ENCODE measurements around the gene COTL1. TPM values are rescaled to one million over a fixed set of nuclear protein-coding genes. Genes with fewer than 3 reads are reported as not detected.

The COTL1 gene
- 264 TPM for polyA plus RNA-seq (2013, experiment 1 of 2)
- 251 TPM for polyA plus RNA-seq (2013, experiment 2 of 2)

- H3K27ac ChIP-seq (ENCODE audit: low read length, poor library complexity, severe bottlenecking) = peak within 1 kb of the TSS; percentile 97
- H3K23ac ChIP-seq (ENCODE audit: low read length in 2 of 2) = peak within 1 kb of the TSS; percentile 90
- H3K9ac ChIP-seq (ENCODE audit: low read length) = peak within 1 kb of the TSS; percentile 83
- WGBS = 1% methylated on average over 40 of the region's 76 CpGs
- peak within 1 kb of the TSS; percentile 76 to 86 for H3K4ac ChIP-seq (ENCODE audit: low read depth in 1 of 2, low read length in 2 of 2)
- peak within 1 kb of the TSS; percentile 24 for H2AK5ac ChIP-seq (ENCODE audit: low read length, severe bottlenecking)
- H2AFZ ChIP-seq (ENCODE audit: low read depth, low read length) = no peak within 1 kb of the TSS
- peak within 1 kb of the TSS; percentile 94 for H3K4me2 ChIP-seq (ENCODE audit: low read length, poor library complexity, severe bottlenecking)
- peak within 1 kb of the TSS; percentile 92 for H2BK5ac ChIP-seq (ENCODE audit: low read depth, low read length, poor library complexity, severe bottlenecking)
- peak; percentile 98 for DNase-seq
- H2BK120ac ChIP-seq (ENCODE audit: low read depth, low read length) = peak within 1 kb of the TSS; percentile 87
- H3K4me1 ChIP-seq (ENCODE audit: control insufficient read depth, insufficient read depth, low read depth, low read length) = peaks cover 32% of the 10 kb centered on the region
- H3K79me1 ChIP-seq (replicated peaks; ENCODE audit: low read length, poor library complexity, severe bottlenecking) = peaks cover 5% of the 10 kb centered on the region
- peak within 1 kb of the TSS; percentile 84 for H4K91ac ChIP-seq (ENCODE audit: low read length)
- H2BK15ac ChIP-seq (ENCODE audit: low read depth, poor library complexity, severe bottlenecking) = peak within 1 kb of the TSS; percentile 13
- peak within 1 kb of the TSS in 1 of 2 experiments; percentile 81 for H3K14ac ChIP-seq (ENCODE audit: low read length in 2 of 2)
- H3K9me3 ChIP-seq (ENCODE audit: control insufficient read depth, low read length) = no peaks in the 10 kb centered on the region
- peak within 1 kb of the TSS; percentile 83 to 89 for H3K4me3 ChIP-seq (ENCODE audit: insufficient read depth in 1 of 2, low read depth in 1 of 2, low read length in 2 of 2)
- no peaks in the 10 kb centered on the region for H3K27me3 ChIP-seq (ENCODE audit: control insufficient read depth in 1 of 2, insufficient read depth in 1 of 2, low read length in 2 of 2)
- H4K8ac ChIP-seq (ENCODE audit: low read length) = peak within 1 kb of the TSS; percentile 62
- H3K18ac ChIP-seq (ENCODE audit: low read depth in 1 of 2, low read length in 2 of 2) = peak within 1 kb of the TSS; percentile 78 to 85
- peak within 1 kb of the TSS; percentile 45 to 75 for H2BK12ac ChIP-seq (ENCODE audit: low read length in 2 of 2)
- H3K36me3 ChIP-seq (ENCODE audit: control insufficient read depth in 1 of 2, insufficient read depth in 2 of 2, low read depth in 1 of 2, low read length in 2 of 2) = peaks cover 12 to 18% of the 10 kb centered on the region in 2 experiments
Measured at GRCh38 chr16:84617791-84618580, at the start of gene COTL1. COTL1 (minus strand) TSS chr16:84618078; CDS start chr16:84617914, 164 bp downstream.

DNA sequence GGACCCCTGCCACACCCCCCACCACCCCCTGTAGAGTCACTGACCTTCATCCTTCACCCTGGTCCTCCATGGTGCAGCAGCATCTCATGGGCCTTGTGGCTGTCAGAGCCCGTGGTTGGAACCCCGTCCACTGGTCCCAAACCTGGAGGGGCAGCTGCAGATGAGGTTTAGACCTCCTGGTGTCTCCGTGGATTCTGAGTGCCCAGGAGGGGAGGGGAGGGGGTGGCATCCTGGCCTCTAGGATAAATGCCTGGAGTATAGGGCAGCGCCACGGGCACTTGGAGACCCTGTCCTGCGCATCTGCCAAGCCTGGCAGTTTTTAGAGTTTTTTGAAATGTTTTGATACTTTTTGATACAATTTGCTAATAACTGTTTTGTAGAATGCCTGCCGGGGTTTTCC, 48.0 kb upstream of the COTL1 start:
- H3K9me3 ChIP-seq (ENCODE audit: control insufficient read depth, low read length) = no peaks in the 10 kb centered on the region

DNA sequence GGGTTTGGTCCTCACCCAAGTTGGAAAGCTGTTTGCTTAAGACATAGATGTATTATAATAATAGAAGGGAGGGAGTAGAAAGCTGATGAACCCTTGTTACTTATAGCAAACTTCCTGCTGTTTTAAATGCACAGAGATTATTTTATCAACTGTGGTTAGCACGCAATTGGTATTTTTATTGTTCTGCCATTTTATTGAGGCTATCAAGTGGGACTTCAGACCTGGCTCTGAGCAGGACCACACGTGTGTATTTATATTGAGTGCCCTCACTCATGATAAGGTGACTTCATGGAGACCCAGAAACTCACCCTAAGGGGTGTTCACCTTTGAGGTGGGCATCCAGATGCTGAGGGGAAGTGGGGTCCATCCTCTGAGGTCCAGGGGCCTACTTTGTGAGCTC, 47.5 kb upstream of the COTL1 start:
- H2BK12ac ChIP-seq (ENCODE audit: low read length in 2 of 2) = no peak overlapping the region
- no peaks in the 10 kb centered on the region for H3K27me3 ChIP-seq (ENCODE audit: control insufficient read depth in 1 of 2, insufficient read depth in 1 of 2, low read length in 2 of 2)
- WGBS = 97% methylated on average over 2 of the region's 2 CpGs
- no peak overlapping the region for H3K4me3 ChIP-seq (ENCODE audit: insufficient read depth in 1 of 2, low read depth in 1 of 2, low read length in 2 of 2)
- no peak overlapping the region for H3K23ac ChIP-seq (ENCODE audit: low read length in 2 of 2)
- H3K27ac ChIP-seq (ENCODE audit: low read length, poor library complexity, severe bottlenecking) = no peak overlapping the region
- peaks cover 41% of the 10 kb centered on the region for H3K79me1 ChIP-seq (replicated peaks; ENCODE audit: low read length, poor library complexity, severe bottlenecking)
- H3K36me3 ChIP-seq (ENCODE audit: control insufficient read depth in 1 of 2, insufficient read depth in 2 of 2, low read depth in 1 of 2, low read length in 2 of 2) = peaks cover 66 to 68% of the 10 kb centered on the region in 2 experiments
- no peak for DNase-seq
- no peak overlapping the region for H2AFZ ChIP-seq (ENCODE audit: low read depth, low read length)
- peaks cover 13% of the 10 kb centered on the region for H3K4me1 ChIP-seq (ENCODE audit: control insufficient read depth, insufficient read depth, low read depth, low read length)
- H3K4me2 ChIP-seq (ENCODE audit: low read length, poor library complexity, severe bottlenecking) = no peak overlapping the region
- H2BK5ac ChIP-seq (ENCODE audit: low read depth, low read length, poor library complexity, severe bottlenecking) = no peak overlapping the region
- H4K8ac ChIP-seq (ENCODE audit: low read length) = no peak overlapping the region
- no peak overlapping the region for H2BK15ac ChIP-seq (ENCODE audit: low read depth, poor library complexity, severe bottlenecking)
- no peak overlapping the region for H3K18ac ChIP-seq (ENCODE audit: low read depth in 1 of 2, low read length in 2 of 2)
- no peak overlapping the region for H4K91ac ChIP-seq (ENCODE audit: low read length)
- H3K14ac ChIP-seq (ENCODE audit: low read length in 2 of 2) = no peak overlapping the region
- H2BK120ac ChIP-seq (ENCODE audit: low read depth, low read length) = no peak overlapping the region
- no peak overlapping the region for H3K9ac ChIP-seq (ENCODE audit: low read length)
- H3K4ac ChIP-seq (ENCODE audit: low read depth in 1 of 2, low read length in 2 of 2) = no peak overlapping the region
- H2AK5ac ChIP-seq (ENCODE audit: low read length, severe bottlenecking) = no peak overlapping the region
- H3K9me3 ChIP-seq (ENCODE audit: control insufficient read depth, low read length) = no peaks in the 10 kb centered on the region

More for the DNA sequence above, 48.0 kb upstream of the COTL1 start:
- Histone ChIP-seq H4K8ac (ENCODE audit: low read length) (no peak overlapping the region), H2BK120ac (ENCODE audit: low read depth, low read length) (no peak overlapping the region), H3K36me3 (ENCODE audit: control insufficient read depth in 1 of 2, insufficient read depth in 2 of 2, low read depth in 1 of 2, low read length in 2 of 2) (peaks cover 61 to 64% of the 10 kb centered on the region in 2 experiments), H2BK12ac (ENCODE audit: low read length in 2 of 2) (no peak overlapping the region), H2BK5ac (ENCODE audit: low read depth, low read length, poor library complexity, severe bottlenecking) (no peak overlapping the region), H3K18ac (ENCODE audit: low read depth in 1 of 2, low read length in 2 of 2) (no peak overlapping the region), H4K91ac (ENCODE audit: low read length) (no peak overlapping the region), H2AK5ac (ENCODE audit: low read length, severe bottlenecking) (no peak overlapping the region), H3K9ac (ENCODE audit: low read length) (no peak overlapping the region), H3K4me2 (ENCODE audit: low read length, poor library complexity, severe bottlenecking) (no peak overlapping the region), H3K79me1 (replicated peaks; ENCODE audit: low read length, poor library complexity, severe bottlenecking) (peaks cover 41% of the 10 kb centered on the region), H3K27ac (ENCODE audit: low read length, poor library complexity, severe bottlenecking) (no peak overlapping the region), H2AFZ (ENCODE audit: low read depth, low read length) (no peak overlapping the region), H3K23ac (ENCODE audit: low read length in 2 of 2) (no peak overlapping the region), H2BK15ac (ENCODE audit: low read depth, poor library complexity, severe bottlenecking) (no peak overlapping the region), H3K4me1 (ENCODE audit: control insufficient read depth, insufficient read depth, low read depth, low read length) (peaks cover 12% of the 10 kb centered on the region), H3K14ac (ENCODE audit: low read length in 2 of 2) (no peak overlapping the region), H3K4ac (ENCODE audit: low read depth in 1 of 2, low read length in 2 of 2) (no peak overlapping the region), H3K4me3 (ENCODE audit: insufficient read depth in 1 of 2, low read depth in 1 of 2, low read length in 2 of 2) (no peak overlapping the region), H3K27me3 (ENCODE audit: control insufficient read depth in 1 of 2, insufficient read depth in 1 of 2, low read length in 2 of 2) (no peaks in the 10 kb centered on the region)
- WGBS = 99% methylated on average over 7 of the region's 7 CpGs
- DNase-seq = no peak

- H3K4me3 ChIP-seq (ENCODE audit: insufficient read depth in 1 of 2, low read depth in 1 of 2, low read length in 2 of 2) = no peak overlapping the region
- no peaks in the 10 kb centered on the region for H3K9me3 ChIP-seq (ENCODE audit: control insufficient read depth, low read length)
- H3K14ac ChIP-seq (ENCODE audit: low read length in 2 of 2) = no peak overlapping the region
- no peak overlapping the region for H4K8ac ChIP-seq (ENCODE audit: low read length)
- H2AK5ac ChIP-seq (ENCODE audit: low read length, severe bottlenecking) = no peak overlapping the region
- H3K4ac ChIP-seq (ENCODE audit: low read depth in 1 of 2, low read length in 2 of 2) = no peak overlapping the region
- H3K4me2 ChIP-seq (ENCODE audit: low read length, poor library complexity, severe bottlenecking) = no peak overlapping the region
- H2BK12ac ChIP-seq (ENCODE audit: low read length in 2 of 2) = no peak overlapping the region
- H3K9ac ChIP-seq (ENCODE audit: low read length) = no peak overlapping the region
- peaks cover 54% of the 10 kb centered on the region for H3K79me1 ChIP-seq (replicated peaks; ENCODE audit: low read length, poor library complexity, severe bottlenecking)
- no peak overlapping the region for H3K18ac ChIP-seq (ENCODE audit: low read depth in 1 of 2, low read length in 2 of 2)
- no peaks in the 10 kb centered on the region for H3K27me3 ChIP-seq (ENCODE audit: control insufficient read depth in 1 of 2, insufficient read depth in 1 of 2, low read length in 2 of 2)
- H3K23ac ChIP-seq (ENCODE audit: low read length in 2 of 2) = no peak overlapping the region
- H3K4me1 ChIP-seq (ENCODE audit: control insufficient read depth, insufficient read depth, low read depth, low read length) = peaks cover 11% of the 10 kb centered on the region
- no peak overlapping the region for H2BK120ac ChIP-seq (ENCODE audit: low read depth, low read length)
- no peak overlapping the region for H2BK5ac ChIP-seq (ENCODE audit: low read depth, low read length, poor library complexity, severe bottlenecking)
- no peak overlapping the region for H3K27ac ChIP-seq (ENCODE audit: low read length, poor library complexity, severe bottlenecking)
- no peak overlapping the region for H2BK15ac ChIP-seq (ENCODE audit: low read depth, poor library complexity, severe bottlenecking)
- DNase-seq = peak; percentile 69
- H2AFZ ChIP-seq (ENCODE audit: low read depth, low read length) = no peak overlapping the region
- peaks cover 80 to 84% of the 10 kb centered on the region in 2 experiments for H3K36me3 ChIP-seq (ENCODE audit: control insufficient read depth in 1 of 2, insufficient read depth in 2 of 2, low read depth in 1 of 2, low read length in 2 of 2)
- WGBS = 51% methylated on average over 6 of the region's 9 CpGs
- H4K91ac ChIP-seq (ENCODE audit: low read length) = no peak overlapping the region
Measured at GRCh38 chr16:84663433-84664101, 45.7 kb upstream of the COTL1 start.

Measured in mesenchymal stem cell (in vitro differentiated cells and primary cell).